ENCODE data around the gene NEURL4. TPM values are rescaled to one million over a fixed set of nuclear protein-coding genes. Genes with fewer than 3 reads are reported as not detected.

The NEURL4 gene
- total and polyA plus RNA-seq, 2 donors (not counting 3 experiments of a cell fraction or from before 2014, with no cell fraction given), result 32.0 to 44.9 TPM

- TF ChIP-seq POLR2AphosphoS5 (IDR thresholded peaks at IDR 0.05; ENCODE audit: insufficient read depth, low read depth, low read length) (no peak), JUN (IDR thresholded peaks at IDR 0.05; ENCODE audit: borderline replicate concordance, insufficient read depth, insufficient read length, low read depth) (no peak), MAX (IDR thresholded peaks at IDR 0.05; ENCODE audit: insufficient read depth, insufficient read length) (no peak), CTCF (IDR thresholded peaks at IDR 0.05; ENCODE audit: extremely low read depth in 1 of 2, insufficient read depth in 1 of 2, low read depth in 1 of 2, low read length in 2 of 2) (no peak), FOS (IDR thresholded peaks at IDR 0.05; ENCODE audit: borderline replicate concordance, insufficient read depth, low read length) (no peak), MYC (IDR thresholded peaks at IDR 0.05; ENCODE audit: low read depth, low read length) (no peak), GATA2 (IDR thresholded peaks at IDR 0.05; ENCODE audit: insufficient read depth, insufficient read length, low read depth, low read length) (no peak), POLR2A (IDR thresholded peaks at IDR 0.05; ENCODE audit: low read depth, low read length) (no peak), EZH2 (IDR thresholded peaks at IDR 0.05; ENCODE audit: borderline replicate concordance, low read depth, low read length, severe bottlenecking) (no peak)
- Histone ChIP-seq H3K9me3 (replicated peaks; ENCODE audit: control insufficient read depth, insufficient read depth, low read length) (no peaks in the 10 kb centered on the region), H3K4me1 (ENCODE audit: control insufficient read depth, extremely low read depth, insufficient read depth, low read length) (no peaks in the 10 kb centered on the region), H3K9me1 (replicated peaks; ENCODE audit: control insufficient read depth, extremely low read depth, insufficient read depth, low read length) (no peaks in the 10 kb centered on the region), H4K20me1 (replicated peaks; ENCODE audit: control insufficient read depth, extremely low read depth, insufficient read depth, low read length) (no peaks in the 10 kb centered on the region), H3K27ac (ENCODE audit: insufficient read depth, low read depth, low read length) (no peak overlapping the region), H2AFZ (ENCODE audit: low read depth, low read length) (no peak overlapping the region), H3K36me3 (ENCODE audit: control insufficient read depth in 2 of 2, extremely low read depth in 1 of 2, insufficient read depth in 2 of 2, low read length in 2 of 2) (no peaks in the 10 kb centered on the region), H3K4me2 (ENCODE audit: insufficient read depth, low read length) (no peak overlapping the region), H3K79me2 (ENCODE audit: control insufficient read depth, insufficient read depth, low read length) (no peaks in the 10 kb centered on the region), H3K9ac (replicated peaks; ENCODE audit: extremely low read depth, insufficient read depth, low read length) (no peak overlapping the region), H3K4me3 (replicated peaks in 1 of 3; ENCODE audit: insufficient read depth in 1 of 3, low read depth in 1 of 3, low read length in 3 of 3) (no peak overlapping the region), H3K27me3 (ENCODE audit: control insufficient read depth in 2 of 2, insufficient read depth in 2 of 2, low read length in 2 of 2) (no peaks in the 10 kb centered on the region)
- FAIRE-seq (no peak), DNase-seq (ENCODE audit: low read depth, low spot score) (no peak)
- ChIA-PET POLR2A (no interaction called here), CTCF (interaction anchor here (1.5 to 3.8 kb wide), 3 partner anchors 18 to 297 kb away, joined by 3 to 31 read pairs (median 14); no protein-coding TSS in a partner anchor)
- dilution Hi-C loops (cut with MboI; ENCODE audit: extremely low pct_ligation_motif_present, low sequenced_read_pairs) (no loop called here), intact Hi-C loops (cut with micrococcal nuclease) (no loop called here)
- BruUV-seq (replicated peaks), result no TSS peak
Measured at GRCh38 chr17:7343250-7343649, 14.1 kb upstream of the NEURL4 start.

Measured in endothelial cell of umbilical vein (primary cell).